Measurements from ENCODE around the gene C1orf122.

- TF ChIP-seq JUND (IDR thresholded peaks at IDR 0.05) = no peak
- no peak for TF ChIP-seq TAF1 (conservative IDR thresholded peaks at IDR 0.05)
- TF ChIP-seq CTCF (IDR thresholded peaks at IDR 0.05; ENCODE audit: low read depth, low read length, missing input control) = no peak
- no peak for TF ChIP-seq SP1 (IDR thresholded peaks at IDR 0.05)
- no peak for TF ChIP-seq RXRA (IDR thresholded peaks at IDR 0.05)
- no peak for TF ChIP-seq REST (IDR thresholded peaks at IDR 0.05)
- TF ChIP-seq MAX (IDR thresholded peaks at IDR 0.05) = no peak
- no peak for TF ChIP-seq GABPA (IDR thresholded peaks at IDR 0.05 in 1 of 2, conservative IDR thresholded peaks at IDR 0.05 in 1 of 2)
Observed at GRCh38 chr1:37778654-37779053, 28.9 kb upstream of the C1orf122 start.
